Endodermal cell (in vitro differentiated cells): ENCODE measurements around the gene VEGFA. TPM values are rescaled to one million over a fixed set of nuclear protein-coding genes. Genes with fewer than 3 reads are reported as not detected.
A peak's percentile ranks its signal among the peaks of the same experiment; 100 is the strongest.

Experiments
- DNase-seq: peaks from one replicate; pipeline ENCODE4 v3.0.0-alpha.2; 2017
- H3K27ac ChIP-seq: 2 replicates; pipeline ENCODE4 v1.5.1; 2013; ENCODE audit warnings: mild to moderate bottlenecking, low read depth, low read length, moderate library complexity
- H3K27me3 ChIP-seq: 2 replicates; pipeline ENCODE4 v1.6.1; 2013; ENCODE audit warnings: mild to moderate bottlenecking, low read length, moderate library complexity; ENCODE audit not compliant: insufficient read depth, control insufficient read depth, poor library complexity, severe bottlenecking
- H3K36me3 ChIP-seq: 2 replicates; pipeline ENCODE4 v1.7.0; 2013; ENCODE audit warnings: mild to moderate bottlenecking, low read length, moderate library complexity; ENCODE audit not compliant: control insufficient read depth, insufficient read depth
- H3K4me1 ChIP-seq: one replicate; pipeline ENCODE4 v1.7.0; 2013; ENCODE audit warnings: low read length; ENCODE audit not compliant: control insufficient read depth, insufficient read depth
- H3K4me3 ChIP-seq: 2 replicates; pipeline ENCODE4 v1.5.1; 2013; ENCODE audit warnings: mild to moderate bottlenecking, low read length, moderate library complexity
- H3K9ac ChIP-seq: 2 replicates; pipeline ENCODE4 v1.6.1; 2013; ENCODE audit warnings: mild to moderate bottlenecking, low read length, moderate library complexity; ENCODE audit not compliant: poor library complexity, severe bottlenecking; ENCODE audit errors: extremely low read depth
- H3K9me3 ChIP-seq: 2 replicates; pipeline ENCODE4 v1.6.1; 2013; ENCODE audit warnings: mild to moderate bottlenecking, low read length, moderate library complexity; ENCODE audit not compliant: control insufficient read depth
- H3K27ac Mint-ChIP-seq: 2 replicates; pipeline ENCODE4 v1.8.0; 2020; ENCODE audit warnings: mixed read lengths
- H3K27me3 Mint-ChIP-seq: 2 replicates; pipeline ENCODE4 v1.8.0; 2021; ENCODE audit warnings: mild to moderate bottlenecking, mixed read lengths; ENCODE audit not compliant: insufficient read depth
- H3K36me3 Mint-ChIP-seq: 2 replicates; pipeline ENCODE4 v1.8.0; 2020; ENCODE audit warnings: low read depth, mixed read lengths
- H3K4me1 Mint-ChIP-seq: 2 replicates; pipeline ENCODE4 v1.8.0; 2020; ENCODE audit warnings: mixed read lengths
- H3K4me3 Mint-ChIP-seq: 2 replicates; pipeline ENCODE4 v1.8.0; 2020; ENCODE audit warnings: mild to moderate bottlenecking, moderate library complexity, mixed read lengths
- H3K9me3 Mint-ChIP-seq: 2 replicates; pipeline ENCODE4 v1.8.0; 2020; ENCODE audit warnings: mild to moderate bottlenecking, mixed read lengths
- WGBS, 2 experiments: methylation state at CpG; one replicate each; pipeline versions ENCODE4 v1.1.5 to v1.1.7; 2013; ENCODE audit warnings: missing lambda C conversion rate in 2 of 2, mixed read lengths in 1 of 2; ENCODE audit not compliant: insufficient coverage in 1 of 2, insufficient read length in 1 of 2; 5-methylcytosine and 5-hydroxymethylcytosine counted together
- total RNA-seq, 2 donors: library from RNA; stranded (reverse); fragmentation: NEBNext Ultra II Directional in 1 of 2; extraction: Animal tissue kit (Norgen Biotek cat#: 25700) in 1 of 2; gene quantifications; 2 replicates in 1 of 2; 3 replicates in 1 of 2; pipeline ENCODE4 v1.2.1, GENCODE V29; 2021
- TF ChIP-seq, protein P1 (sequence below): fragments of 200-600 bp; sonication (generic); conservative IDR thresholded peaks from 2 replicates; pipeline ENCODE4 v1.5.0; 2021; ENCODE audit warnings: antibody characterized with exemption, mild to moderate bottlenecking

The VEGFA gene
- total RNA-seq, 2 donors from 2014 or later, result 163 to 254 TPM

DNA sequence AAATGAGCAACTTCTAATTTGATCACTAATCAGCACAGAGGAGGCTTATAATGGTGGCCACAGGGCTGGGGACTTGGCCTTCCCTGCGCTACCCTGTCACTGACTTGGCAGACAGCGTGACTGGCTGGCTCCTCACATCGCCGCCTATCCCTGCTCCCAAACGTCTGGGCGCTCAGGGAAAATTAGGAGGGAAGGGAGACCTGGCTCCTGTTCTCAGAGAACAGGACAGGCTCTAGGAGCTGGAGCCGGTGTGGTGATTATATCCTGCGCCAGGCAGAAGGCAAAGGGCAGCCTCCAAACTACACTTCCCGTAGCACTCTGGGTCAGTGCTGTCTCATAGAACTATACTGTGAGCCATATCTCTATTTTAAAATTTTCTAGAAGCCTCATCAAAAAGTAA, 53.4 kb downstream of the VEGFA start:
- Histone ChIP-seq H3K27me3 (no peaks in the 10 kb centered on the region), H3K27ac (no peak overlapping the region), H3K4me3 (no peak overlapping the region), H3K36me3 (no peaks in the 10 kb centered on the region), H3K9me3 (no peaks in the 10 kb centered on the region), H3K4me1 (peaks cover 44% of the 10 kb centered on the region), H3K9ac (no peak overlapping the region)
- Mint-ChIP-seq H3K36me3 (no peaks in the 10 kb centered on the region), H3K4me3 (no peak overlapping the region), H3K9me3 (no peaks in the 10 kb centered on the region), H3K4me1 (peaks cover 72% of the 10 kb centered on the region), H3K27me3 (no peaks in the 10 kb centered on the region), H3K27ac (no peak overlapping the region)
- DNase-seq, result no peak
- TF ChIP-seq, protein P1, sequence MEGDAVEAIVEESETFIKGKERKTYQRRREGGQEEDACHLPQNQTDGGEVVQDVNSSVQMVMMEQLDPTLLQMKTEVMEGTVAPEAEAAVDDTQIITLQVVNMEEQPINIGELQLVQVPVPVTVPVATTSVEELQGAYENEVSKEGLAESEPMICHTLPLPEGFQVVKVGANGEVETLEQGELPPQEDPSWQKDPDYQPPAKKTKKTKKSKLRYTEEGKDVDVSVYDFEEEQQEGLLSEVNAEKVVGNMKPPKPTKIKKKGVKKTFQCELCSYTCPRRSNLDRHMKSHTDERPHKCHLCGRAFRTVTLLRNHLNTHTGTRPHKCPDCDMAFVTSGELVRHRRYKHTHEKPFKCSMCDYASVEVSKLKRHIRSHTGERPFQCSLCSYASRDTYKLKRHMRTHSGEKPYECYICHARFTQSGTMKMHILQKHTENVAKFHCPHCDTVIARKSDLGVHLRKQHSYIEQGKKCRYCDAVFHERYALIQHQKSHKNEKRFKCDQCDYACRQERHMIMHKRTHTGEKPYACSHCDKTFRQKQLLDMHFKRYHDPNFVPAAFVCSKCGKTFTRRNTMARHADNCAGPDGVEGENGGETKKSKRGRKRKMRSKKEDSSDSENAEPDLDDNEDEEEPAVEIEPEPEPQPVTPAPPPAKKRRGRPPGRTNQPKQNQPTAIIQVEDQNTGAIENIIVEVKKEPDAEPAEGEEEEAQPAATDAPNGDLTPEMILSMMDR, result no peak
- WGBS, 2 experiments, result 85 to 92% methylated on average over 9 of the region's 9 CpGs

GRCh38 chr6:43823879-43824702, 54.1 kb downstream of the VEGFA start:
- DNase-seq, result no peak
- Mint-ChIP-seq H3K27me3 (no peaks in the 10 kb centered on the region), H3K4me1 (peaks cover 77% of the 10 kb centered on the region), H3K36me3 (no peaks in the 10 kb centered on the region), H3K4me3 (peak overlapping the region; percentile 40), H3K9me3 (no peaks in the 10 kb centered on the region), H3K27ac (peak overlapping the region; percentile 90)
- H3K9me3 ChIP-seq, result no peaks in the 10 kb centered on the region
- peak overlapping the region; percentile 60 for H3K4me3 ChIP-seq
- peaks cover 44% of the 10 kb centered on the region for H3K4me1 ChIP-seq
- no peak overlapping the region for H3K27ac ChIP-seq
- no peaks in the 10 kb centered on the region for H3K27me3 ChIP-seq
- no peak overlapping the region for H3K9ac ChIP-seq
- WGBS, 2 experiments, result 71 to 83% methylated on average over 7 to 11 of the region's 11 CpGs
- TF ChIP-seq, protein P1, result no peak
- no peaks in the 10 kb centered on the region for H3K36me3 ChIP-seq

- Histone ChIP-seq H3K9ac (no peak overlapping the region), H3K36me3 (no peaks in the 10 kb centered on the region), H3K27ac (no peak overlapping the region), H3K9me3 (no peaks in the 10 kb centered on the region), H3K4me1 (peaks cover 44% of the 10 kb centered on the region), H3K4me3 (no peak overlapping the region), H3K27me3 (no peaks in the 10 kb centered on the region)
- no peaks in the 10 kb centered on the region for H3K9me3 Mint-ChIP-seq
- TF ChIP-seq, protein P1, result no peak
- WGBS, 2 experiments, result 39 to 94% methylated on average over 2 of the region's 2 CpGs
- no peaks in the 10 kb centered on the region for H3K36me3 Mint-ChIP-seq
- H3K27me3 Mint-ChIP-seq, result no peaks in the 10 kb centered on the region
- H3K4me1 Mint-ChIP-seq, result peaks cover 74% of the 10 kb centered on the region
- H3K4me3 Mint-ChIP-seq, result peak overlapping the region; percentile 40
- DNase-seq, result no peak
- peak overlapping the region; percentile 90 for H3K27ac Mint-ChIP-seq
Observed at GRCh38 chr6:43824703-43825064, 54.7 kb downstream of the VEGFA start.
